Stimulated activated CD8-positive, alpha-beta memory T cell treated with anti-CD3 and anti-CD28 coated beads, Interleukin-4, amount 100 ng/mL, for 24 hours (primary cell): ENCODE measurements around the gene DNAJB14.

Experiments used
- DNase-seq: peaks from one replicate; pipeline ENCODE4 v3.0.0-alpha.2; 2020; ENCODE audit warnings: low read depth

The DNAJB14 gene

DNA sequence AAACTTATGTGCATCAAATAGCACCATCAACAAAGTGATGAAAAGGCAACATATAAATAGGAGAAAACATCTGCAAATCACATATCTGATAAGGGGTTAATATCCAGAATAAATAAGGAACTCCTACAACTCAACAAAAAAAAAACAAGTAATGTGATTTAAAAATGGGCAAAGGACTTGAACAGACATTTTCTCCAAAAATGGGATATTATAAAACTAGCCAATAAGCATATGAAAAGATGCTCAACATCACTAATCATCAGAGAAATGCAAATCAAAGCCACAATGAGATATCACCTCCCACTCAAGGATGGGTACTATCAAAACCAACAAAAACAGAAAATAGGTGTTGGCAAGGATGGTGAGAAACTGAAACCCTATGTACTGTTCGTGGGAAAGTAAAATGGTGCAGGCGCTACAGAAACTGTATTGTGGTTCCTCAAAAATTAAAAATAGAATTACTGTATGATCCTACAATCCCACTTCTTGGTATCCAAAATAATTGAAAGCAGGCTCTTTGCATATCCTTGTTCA, 2.4 kb downstream of the DNAJB14 start:
- DNase-seq: no peak

DNA sequence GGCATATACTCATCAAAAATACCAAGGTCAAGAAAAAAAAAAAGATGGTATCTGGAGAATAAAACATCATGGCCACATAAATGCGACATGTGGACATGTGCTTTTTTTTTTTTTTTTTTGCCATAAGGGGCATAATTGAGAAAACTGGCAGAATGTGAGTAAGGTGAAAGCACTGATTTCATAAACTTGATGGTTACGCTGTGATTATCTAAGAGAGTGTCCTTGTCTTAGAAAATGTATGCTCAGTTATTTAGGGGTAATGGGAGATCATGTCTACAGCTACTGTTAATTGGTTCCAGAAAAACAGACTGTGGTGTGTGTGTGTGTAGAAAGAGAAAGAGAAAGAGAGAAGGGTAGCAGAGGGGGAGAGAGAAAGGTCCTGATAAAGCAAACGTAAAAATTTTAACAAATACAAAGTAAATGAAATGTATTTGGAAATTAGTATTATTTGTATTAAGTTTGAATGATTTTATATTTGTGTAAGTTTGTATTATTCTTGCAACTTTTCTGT, 8.1 kb downstream of the DNAJB14 start:
- no peak for DNase-seq

DNA sequence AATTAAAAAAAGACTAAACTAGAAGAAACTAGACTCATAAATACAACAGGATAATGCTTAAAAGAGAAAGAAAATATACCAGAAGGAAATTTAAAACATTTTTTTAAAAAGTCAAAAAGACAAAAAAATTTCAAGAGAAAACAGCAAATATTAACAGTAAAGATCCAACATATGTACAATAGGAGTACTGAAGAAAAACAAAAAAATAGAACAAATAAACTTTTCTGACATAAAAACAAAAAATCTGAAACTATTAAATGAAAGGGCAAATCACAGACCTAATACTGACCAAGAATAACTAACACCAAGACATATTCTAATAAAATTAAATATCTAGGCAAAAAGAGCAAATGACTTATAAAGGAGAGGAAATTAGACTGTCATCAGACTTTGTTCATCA, 11.5 kb downstream of the DNAJB14 start:
- DNase-seq: no peak

DNA sequence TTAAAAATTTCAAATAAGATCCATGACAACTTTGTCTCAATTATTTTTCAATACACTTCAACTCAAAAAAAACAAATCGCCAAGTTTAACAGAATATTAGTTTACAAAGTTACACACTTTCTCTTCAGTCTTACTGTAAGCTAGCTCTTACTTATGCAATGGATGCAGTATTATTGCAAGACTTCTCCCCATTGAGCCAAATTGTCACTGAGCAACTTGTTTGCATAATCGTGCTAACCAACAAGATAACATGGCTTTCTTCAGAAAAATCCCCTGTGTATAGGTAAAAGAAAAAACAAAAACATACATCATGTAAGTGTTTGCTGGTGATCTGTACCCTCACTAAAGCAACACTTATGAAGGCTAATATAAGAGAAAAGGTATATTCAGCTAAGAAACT, 18.9 kb downstream of the DNAJB14 start:
- DNase-seq: no peak

DNA sequence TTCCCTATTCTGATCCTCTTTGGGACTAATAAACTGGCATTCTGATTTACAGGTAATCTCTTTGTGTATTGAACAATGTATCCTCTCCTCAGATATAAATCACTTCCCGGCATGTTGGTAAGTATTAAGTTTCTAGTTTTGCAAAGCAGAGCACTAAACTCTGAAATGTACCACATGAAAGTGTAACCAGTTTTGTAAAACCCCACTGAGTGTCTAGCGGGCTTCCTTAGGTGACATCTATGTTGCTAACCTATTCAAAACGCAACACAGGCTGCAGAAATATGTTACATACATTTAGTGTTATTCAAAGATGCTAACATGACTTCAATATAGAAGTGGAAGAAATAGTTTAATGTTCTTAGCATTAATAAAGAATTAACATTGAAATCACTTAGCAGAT, 25.2 kb downstream of the DNAJB14 start:
- DNase-seq: no peak

DNA sequence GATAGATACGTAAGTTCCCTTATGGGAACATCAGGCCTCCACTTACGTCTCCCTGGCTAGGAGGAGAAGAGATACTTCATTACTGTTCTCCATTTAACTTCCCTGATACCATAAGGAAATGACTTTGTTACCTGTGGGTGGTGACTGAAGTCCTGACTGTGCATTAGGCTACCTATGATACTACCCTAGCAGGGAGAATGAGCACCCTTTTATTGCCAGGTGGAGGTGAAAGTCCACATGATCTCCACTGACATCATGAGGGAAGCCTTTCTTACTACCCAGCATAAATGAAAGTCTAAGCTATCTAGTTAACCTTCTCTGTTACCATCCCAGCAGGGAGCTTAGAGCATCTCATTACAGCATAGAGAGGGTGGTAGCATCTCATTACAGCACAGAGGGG, 27.8 kb downstream of the DNAJB14 start:
- no peak for DNase-seq

DNA sequence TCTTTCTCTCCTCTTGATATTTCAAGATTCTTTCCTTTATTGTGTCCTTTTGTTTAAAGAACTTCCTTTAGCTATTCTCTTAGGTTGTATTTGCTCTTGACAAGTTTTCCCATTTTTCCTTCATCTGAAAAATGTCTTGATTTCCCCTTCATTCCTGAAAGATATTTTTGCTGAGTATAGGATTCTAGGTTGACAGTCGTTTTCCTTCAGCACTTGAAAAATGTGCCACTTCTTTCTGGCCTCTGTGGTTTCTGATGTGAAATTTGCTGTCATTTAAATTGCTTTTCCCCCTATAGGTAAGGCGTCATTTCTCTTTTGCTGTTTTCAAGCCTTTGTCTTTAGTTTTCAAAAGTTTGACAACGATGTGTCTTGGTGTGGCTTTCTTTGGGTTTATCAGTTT, 28.8 kb downstream of the DNAJB14 start:
- DNase-seq: no peak

DNA sequence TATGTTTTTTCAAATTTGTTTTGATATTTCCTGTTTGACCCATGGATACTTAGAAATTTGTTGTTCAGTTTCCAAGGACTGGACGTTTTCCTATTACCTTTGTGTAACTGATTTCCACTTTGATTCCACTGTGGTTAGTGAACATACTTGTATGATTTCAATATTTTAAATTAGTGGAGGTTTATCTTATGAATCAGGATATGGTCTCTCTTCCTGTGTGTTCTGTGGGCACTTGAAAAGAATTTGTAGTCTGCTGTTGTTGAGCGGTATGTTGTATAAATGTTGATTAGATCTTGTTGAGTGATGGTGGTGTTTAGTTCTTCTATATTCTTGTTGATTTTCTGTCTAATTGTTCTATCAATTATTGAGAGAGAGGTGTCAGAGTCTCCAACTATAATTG, 31.0 kb downstream of the DNAJB14 start:
- DNase-seq: no peak

DNA sequence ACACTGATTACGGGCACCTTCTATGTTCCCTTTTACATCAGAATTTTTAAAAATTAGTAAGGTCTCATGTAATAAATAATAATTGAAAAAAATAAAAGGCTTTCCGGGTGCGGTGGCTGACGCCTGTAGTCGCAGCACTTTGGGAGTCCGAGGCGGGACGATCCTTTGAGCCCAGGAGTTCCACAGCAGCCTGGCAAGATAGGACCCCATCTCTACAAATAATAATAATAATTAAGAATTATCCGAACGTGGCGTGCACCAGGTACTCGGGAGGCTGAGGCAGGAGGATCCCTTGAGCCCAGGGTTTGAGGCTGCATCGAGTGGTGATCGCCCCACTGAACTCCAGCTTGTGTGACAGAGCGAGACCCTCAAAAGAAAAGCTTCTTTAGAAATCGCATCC, 51.4 kb downstream of the DNAJB14 start:
- DNase-seq: no peak

DNA sequence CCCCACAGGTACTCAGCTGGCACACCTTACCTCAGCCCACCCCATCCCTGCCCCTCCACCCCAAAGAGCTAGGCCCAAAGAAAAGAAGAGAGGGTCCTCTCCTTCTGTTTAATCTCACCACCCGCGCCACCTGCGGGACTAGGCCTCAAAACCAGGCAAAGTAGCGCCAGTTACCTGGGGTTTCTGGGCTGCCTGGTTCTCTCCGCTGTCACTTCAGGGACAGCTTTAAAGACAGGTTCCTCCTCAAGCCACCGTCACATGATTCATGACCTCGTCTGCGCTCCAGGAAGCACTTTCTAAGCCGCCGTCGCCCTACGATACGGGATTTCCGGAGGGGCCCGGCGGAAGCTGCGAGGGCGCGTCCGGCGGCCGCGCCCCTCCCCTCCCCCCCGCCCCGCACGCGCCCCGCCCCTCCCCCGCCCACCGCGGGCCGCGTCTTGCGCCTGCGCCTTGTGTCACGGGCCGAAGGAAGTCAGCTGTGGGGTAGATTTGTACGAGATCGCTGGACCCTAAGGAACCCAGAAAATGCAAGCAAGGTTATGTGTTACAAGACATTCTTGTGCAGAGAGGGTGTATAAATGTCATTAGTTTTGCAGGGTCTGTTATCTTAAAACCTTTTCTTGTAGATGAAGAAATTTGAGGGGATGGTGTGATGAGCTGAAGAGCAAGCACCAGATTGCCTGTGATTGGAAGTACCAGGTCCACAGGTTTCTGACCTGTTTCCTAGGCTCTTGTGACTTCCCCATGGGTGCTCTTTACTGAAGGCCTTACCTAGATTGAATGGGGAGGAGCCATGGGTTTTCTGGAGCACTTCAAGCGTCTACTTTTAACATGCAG, 52.0 kb downstream of the DNAJB14 start, which contains the start of gene LAMTOR3:
Gene LAMTOR3 (minus strand): TSS at position 267 of the 837 bp plus-strand sequence. CDS start 464 bp downstream, outside the sequence.
- peak; percentile 78 for DNase-seq

DNA sequence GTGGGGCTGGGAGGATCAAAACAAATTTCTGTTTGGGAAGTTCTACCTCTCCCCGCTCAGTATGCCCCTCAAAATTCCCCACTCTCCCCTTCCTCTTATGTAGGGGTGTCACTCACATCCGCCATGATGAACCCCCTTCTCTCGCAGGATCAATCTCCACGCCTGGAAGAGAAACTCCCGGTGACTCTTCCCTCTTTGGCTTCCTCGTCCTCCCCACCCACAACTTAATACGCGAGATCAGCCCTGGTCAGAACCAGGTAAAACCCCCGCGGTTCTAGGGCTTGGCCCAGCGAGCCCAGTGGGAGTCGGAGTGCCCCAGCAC, 52.6 kb downstream of the DNAJB14 start:
- DNase-seq: no peak

DNA sequence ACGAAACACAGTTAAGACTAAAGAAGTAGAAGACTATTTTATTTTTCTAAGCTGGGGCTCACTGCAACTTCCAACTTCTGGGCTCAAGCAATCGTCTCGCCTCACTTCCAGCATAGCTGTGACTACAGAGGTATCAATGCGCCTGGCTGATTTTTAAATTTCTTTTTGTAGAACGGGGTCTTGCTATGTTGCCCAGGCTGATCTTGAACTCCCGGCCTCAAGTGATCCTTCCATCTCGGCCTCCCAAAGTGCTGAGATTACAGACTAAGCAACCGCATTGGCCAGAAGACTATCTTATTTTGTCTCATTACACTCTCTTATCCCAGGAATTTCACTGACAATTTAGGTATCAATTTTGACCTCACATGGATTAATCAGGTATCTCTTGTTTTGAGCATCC, 53.4 kb downstream of the DNAJB14 start:
- DNase-seq: no peak

DNA sequence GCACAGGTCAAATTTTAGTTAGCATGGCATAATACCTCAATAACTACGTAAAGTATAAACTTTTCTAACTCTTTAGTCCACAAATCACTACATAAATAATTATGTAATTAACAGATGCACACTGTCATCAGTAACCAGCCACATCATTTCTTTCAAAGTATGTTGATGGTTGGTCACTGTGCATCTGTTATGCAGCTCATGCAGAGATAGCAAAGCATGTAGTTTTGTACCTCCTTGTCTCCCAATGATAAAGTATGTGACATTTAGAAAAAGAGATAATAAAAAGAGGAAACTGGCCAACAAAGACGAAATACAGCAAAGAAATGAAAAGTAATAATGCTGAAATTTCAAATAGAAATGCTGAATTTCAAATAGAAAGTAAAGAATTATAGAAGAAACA, 55.1 kb downstream of the DNAJB14 start:
- no peak for DNase-seq

DNA sequence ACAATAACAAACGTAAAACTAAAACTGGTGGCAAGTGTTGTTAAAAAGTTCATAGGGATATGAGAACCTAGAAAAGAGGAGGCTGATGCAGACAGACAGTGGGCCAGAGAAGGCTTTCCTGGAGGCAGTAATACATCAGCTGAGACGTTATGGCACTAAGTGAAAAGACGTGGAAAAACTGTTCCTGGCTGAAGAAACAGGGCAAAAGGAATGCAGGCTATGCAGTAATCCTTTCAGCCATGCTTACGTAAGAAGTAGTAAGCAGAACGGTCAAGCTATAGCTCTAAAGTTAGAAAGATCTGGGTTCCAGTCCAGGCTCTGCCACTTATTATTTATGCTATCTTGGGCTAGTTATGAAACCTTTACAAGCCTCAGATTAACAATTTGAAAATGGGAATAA, 58.6 kb downstream of the DNAJB14 start:
- no peak for DNase-seq

DNA sequence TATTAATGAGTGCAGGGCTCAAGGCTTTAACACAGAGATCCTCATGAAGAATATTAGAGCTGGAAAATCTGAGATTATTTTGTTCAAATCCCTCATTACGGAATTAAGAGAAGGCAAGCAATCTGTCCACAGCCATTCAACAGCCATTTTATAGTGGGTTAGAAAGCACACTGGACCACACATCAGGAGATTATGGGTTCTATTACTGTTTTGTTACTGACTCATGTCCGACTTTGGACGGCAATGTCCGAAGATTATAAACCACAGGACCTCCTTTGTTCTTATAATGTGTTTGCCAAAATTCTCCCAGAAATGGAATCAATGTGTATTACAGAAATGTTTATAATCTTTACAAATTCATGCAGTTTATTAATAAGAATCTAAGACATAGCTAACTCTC, 60.3 kb downstream of the DNAJB14 start:
- DNase-seq: no peak

DNA sequence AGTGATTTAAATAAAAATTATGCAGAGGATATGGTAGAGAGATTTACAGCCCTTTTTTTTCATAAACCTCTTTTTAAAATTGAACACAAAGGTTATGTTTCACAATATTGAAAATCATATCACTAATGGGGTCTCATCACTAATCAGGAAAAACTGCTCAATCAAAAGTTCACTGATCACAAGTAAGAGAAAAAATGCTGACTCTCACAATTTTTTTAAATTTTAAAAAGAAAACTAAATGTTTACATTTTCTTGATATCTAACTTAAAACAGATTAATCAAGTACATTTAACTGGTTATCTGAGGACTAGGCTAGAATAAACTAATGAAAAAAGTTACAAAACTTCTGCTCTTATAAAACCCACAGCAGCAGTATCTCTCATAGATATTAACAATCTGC, 60.7 kb downstream of the DNAJB14 start:
- no peak for DNase-seq

DNA sequence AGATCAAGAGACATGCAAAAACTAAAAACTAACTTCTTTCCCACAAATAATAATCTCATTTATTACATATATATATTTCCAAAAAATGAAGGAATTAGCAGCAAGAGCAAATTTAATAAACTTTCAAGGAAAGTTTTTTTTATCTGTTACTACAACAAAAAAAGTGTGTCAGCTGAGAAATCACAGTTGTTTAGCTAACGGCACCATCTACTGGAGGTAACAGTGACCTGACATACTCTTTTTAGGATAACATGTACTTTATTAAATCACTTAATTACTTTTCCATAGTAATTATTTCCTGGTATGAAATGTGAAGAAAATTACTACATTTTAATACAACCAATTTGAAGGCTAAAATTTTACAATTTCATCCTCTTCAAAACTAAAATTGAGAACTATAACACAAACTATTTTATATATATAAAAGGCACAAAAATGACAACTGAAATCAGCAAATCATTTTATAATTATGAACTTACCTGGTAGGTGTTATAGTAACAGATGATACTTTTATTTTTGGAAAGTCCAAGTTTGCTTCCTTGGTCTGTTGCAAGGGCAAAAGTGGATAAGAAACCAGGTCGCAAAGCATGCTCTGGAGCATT, 61.3 kb downstream of the DNAJB14 start:
- no peak for DNase-seq

DNA sequence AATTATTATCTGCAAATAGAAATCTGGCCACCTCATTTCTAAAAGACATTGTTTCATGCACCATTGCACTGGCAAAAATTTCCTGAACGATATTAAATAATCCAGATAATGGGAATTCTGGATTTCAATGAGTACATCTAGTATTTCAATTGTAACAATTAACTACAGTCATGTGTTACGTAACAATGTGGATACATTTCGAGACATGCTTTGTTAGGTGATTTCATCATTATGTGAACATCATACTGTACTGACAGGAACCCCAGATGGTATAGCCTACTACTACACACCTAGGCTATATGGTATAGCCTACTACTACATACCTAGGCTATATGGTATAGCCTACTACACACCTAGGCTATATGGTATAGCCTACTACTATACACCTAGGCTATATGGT, 67.0 kb downstream of the DNAJB14 start:
- no peak for DNase-seq

DNA sequence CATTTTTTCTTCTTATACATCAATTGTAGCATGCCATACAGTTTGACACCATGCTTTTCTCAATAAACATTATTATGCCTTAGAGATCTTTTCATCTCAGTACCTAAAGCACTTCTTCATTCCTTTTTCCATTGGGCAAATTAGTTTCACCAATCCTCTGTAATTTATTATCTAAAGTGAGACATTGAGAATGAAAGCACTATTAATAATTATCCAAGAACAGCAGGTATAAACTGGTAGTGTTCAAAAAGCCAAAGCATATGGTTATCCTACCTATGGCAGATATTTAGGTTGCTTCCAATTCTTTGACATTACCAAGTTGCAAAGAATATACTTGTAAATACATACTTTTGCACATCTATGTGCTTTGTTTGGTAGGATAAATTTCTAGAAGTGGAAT, 67.8 kb downstream of the DNAJB14 start:
- no peak for DNase-seq

DNA sequence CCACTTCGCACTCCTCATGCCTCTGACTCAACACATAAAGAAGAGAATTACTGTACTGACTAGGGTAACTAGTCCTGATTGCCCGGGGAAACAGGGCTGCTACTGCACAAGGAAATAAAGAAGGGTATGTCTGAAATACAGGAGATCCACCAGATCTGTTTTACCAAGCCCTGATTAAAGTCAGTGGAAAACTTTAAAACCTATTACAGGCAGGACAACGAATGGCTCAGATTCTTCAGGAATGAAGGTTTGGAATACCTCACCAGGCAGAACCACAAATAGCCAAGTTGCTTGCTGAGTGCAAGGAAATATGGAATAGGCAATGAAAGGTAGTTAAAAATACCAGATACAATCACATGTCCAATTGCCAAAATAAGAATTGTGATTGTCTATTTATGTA, 69.5 kb downstream of the DNAJB14 start:
- DNase-seq: no peak

DNA sequence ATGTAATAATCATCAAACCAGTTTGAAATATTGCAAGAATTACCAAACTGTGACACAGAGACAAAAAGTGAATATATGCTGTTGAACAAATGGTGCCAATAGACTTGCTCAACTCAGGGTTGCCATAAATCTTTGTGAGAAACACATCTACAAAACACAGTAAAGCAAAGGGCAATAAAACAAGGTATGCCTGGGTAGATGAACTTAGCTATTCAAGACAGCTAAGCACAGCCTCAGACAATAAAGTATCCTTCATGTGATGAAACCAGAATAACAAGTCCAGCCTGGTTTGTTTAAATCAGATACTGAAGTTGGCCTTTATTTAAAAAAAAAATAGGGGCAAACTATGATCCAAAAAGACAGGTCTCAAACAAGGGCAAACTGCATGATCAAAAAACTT, 71.3 kb downstream of the DNAJB14 start:
- no peak for DNase-seq

DNA sequence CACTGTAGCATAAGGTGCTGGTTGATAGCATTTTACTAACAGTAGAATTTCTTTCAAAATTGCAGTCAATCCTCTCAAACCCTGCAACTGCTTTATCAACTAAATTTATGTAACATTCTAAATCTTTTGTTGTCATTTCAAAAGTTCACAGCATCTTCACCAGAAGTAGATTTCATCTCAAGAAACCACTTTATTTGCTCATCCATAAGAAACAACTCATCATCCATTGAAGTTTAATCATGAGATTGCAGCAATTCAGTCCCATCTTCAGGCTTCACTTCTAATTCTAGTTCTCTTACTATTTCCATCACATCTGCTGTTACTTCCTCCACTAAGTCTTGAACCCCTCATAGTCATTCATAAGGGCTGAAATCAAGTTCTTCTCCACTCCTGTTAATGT, 73.8 kb downstream of the DNAJB14 start:
- DNase-seq: no peak

DNA sequence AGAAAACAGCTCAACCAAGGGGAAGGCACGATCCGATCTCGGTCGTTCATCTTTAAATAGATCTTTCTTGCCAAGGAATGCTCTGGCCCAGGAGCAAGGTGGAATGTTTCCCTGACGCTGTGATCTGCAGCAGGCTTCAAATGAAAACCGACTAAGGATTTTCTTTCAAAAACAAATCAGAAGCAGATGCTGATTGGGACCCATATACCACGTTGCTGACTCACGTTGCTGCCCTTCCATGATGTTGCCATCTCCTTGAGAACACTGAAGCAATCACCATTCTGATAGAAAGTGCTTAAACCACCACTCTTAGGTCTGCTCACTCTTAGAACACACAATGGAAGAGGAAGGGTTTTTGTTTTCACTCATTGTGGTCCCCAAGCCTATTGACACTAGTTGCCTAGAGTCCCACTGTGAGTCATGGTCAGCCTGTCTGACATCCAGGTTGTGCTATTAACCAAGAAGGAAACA, 78.3 kb downstream of the DNAJB14 start:
- DNase-seq: no peak
